A673 (cell line): ENCODE results near the gene DHRS11. TPM values are rescaled to one million over a fixed set of nuclear protein-coding genes. Genes with fewer than 3 reads are reported as not detected.

Experiments
- Bru-seq: library from RNA; stranded (reverse); fragments of 400-500 nt; gene quantifications from one replicate; lab custom pipeline; 2021; lab: Mats Ljungman, UMichigan
- BruChase-seq, 2 experiments: library from RNA; stranded (reverse); fragments of 400-500 nt; gene quantifications; one replicate each; lab custom pipeline; 2021; lab: Mats Ljungman, UMichigan
- BruUV-seq: library from RNA; stranded (reverse); fragments of 400-500 nt; replicated peaks from 2 replicates; lab custom pipeline; 2021; lab: Mats Ljungman, UMichigan
- CTCF ChIA-PET: fragments of 300-600 bp; sonication (Branson Sonifier 250); formaldehyde crosslinking; loops from one replicate; lab custom pipeline; 2022; ENCODE audit warnings: antibody characterized with exemption; lab: Charles Lee
- POLR2A ChIA-PET: fragments of 300-600 bp; sonication (Branson Sonifier 250); formaldehyde crosslinking; loops from one replicate; lab custom pipeline; 2022; ENCODE audit warnings: antibody characterized with exemption; ENCODE audit not compliant: low non-redundant PET; lab: Charles Lee
- DNase-seq: peaks from one replicate; pipeline ENCODE4 v3.0.0-alpha.2; 2015; ENCODE audit warnings: low spot score
- H3K27ac ChIP-seq: fragments of 200-600 bp; sonication (generic); 2 replicates; pipeline ENCODE4 v1.5.1; 2016; ENCODE audit warnings: mixed run types, low read depth, mild to moderate bottlenecking, mixed read lengths, antibody characterized with exemption, low read length; ENCODE audit not compliant: poor library complexity, severe bottlenecking
- H3K27me3 ChIP-seq: fragments of 200-600 bp; sonication (generic); replicated peaks from 2 replicates; pipeline ENCODE4 v1.6.1; 2017; ENCODE audit warnings: mixed run types, low read depth, mild to moderate bottlenecking, mixed read lengths, antibody characterized with exemption, low read length; ENCODE audit not compliant: insufficient read depth, poor library complexity
- H3K36me3 ChIP-seq: fragments of 200-600 bp; sonication (generic); 2 replicates; pipeline ENCODE4 v1.6.1; 2016; ENCODE audit warnings: mixed run types, mild to moderate bottlenecking, mixed read lengths, antibody characterized with exemption, low read length; ENCODE audit not compliant: insufficient read depth, poor library complexity, severe bottlenecking
- H3K4me1 ChIP-seq: fragments of 200-600 bp; sonication (generic); 2 replicates; pipeline ENCODE4 v1.6.1; 2017; ENCODE audit warnings: mixed run types, mild to moderate bottlenecking, mixed read lengths, antibody characterized with exemption, low read length; ENCODE audit not compliant: insufficient read depth, poor library complexity, severe bottlenecking
- H3K4me3 ChIP-seq: fragments of 200-600 bp; sonication (generic); 2 replicates; pipeline ENCODE4 v1.5.1; 2016; ENCODE audit warnings: low read depth, mixed run types, mild to moderate bottlenecking, mixed read lengths, low read length; ENCODE audit not compliant: poor library complexity, severe bottlenecking
- H3K9me3 ChIP-seq: fragments of 200-600 bp; sonication (generic); 2 replicates; pipeline ENCODE4 v1.6.1; 2016; ENCODE audit warnings: mixed run types, low read depth, mild to moderate bottlenecking, mixed read lengths, antibody characterized with exemption, low read length; ENCODE audit not compliant: poor library complexity, severe bottlenecking
- CTCF ChIP-seq: fragments of 300-800, 200-600 bp; sonication (generic); conservative IDR thresholded peaks from 2 replicates; pipeline ENCODE4 v1.5.1; 2017; ENCODE audit warnings: low read depth, mild to moderate bottlenecking, antibody characterized with exemption, low read length, moderate library complexity, mixed read lengths
- EZH2 ChIP-seq: fragments of 200-600 bp; sonication (generic); IDR thresholded peaks from 2 replicates; pipeline ENCODE4 v1.6.1; 2017; ENCODE audit warnings: borderline replicate concordance, low read depth, mild to moderate bottlenecking, mixed read lengths, antibody characterized with exemption, low read length; ENCODE audit not compliant: poor library complexity, severe bottlenecking
- intact Hi-C: fragments of 100-400 bp; cut with micrococcal nuclease; formaldehyde crosslinking; loops from one replicate; pipeline ENCODE4 v1.10.0; 2022; ENCODE audit not compliant: unreplicated experiment
- long read RNA-seq: library from polyadenylated mRNA; stranded (forward); transcript quantifications from one replicate; pipeline ENCODE4 v2.0.0, GENCODE V29; 2022
- total RNA-seq: library from RNA; stranded (reverse); gene quantifications from 2 replicates; pipeline ENCODE4 v1.2.3, GENCODE V29; 2021

Gene DHRS11, protein sequence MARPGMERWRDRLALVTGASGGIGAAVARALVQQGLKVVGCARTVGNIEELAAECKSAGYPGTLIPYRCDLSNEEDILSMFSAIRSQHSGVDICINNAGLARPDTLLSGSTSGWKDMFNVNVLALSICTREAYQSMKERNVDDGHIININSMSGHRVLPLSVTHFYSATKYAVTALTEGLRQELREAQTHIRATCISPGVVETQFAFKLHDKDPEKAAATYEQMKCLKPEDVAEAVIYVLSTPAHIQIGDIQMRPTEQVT
- 5.3 and 8.1 TPM in 2 replicates for total RNA-seq
- Bru-seq, nascent RNA = percentile 50 among the genes with signal in this experiment
- BruChase-seq, experiment 1, labeled RNA remaining after a 2-hour chase = percentile 64 among the genes with signal in this experiment
- percentile 63 among the genes with signal in this experiment for BruChase-seq, experiment 2, labeled RNA remaining after a 6-hour chase
- long read RNA-seq, full-length matches to known transcripts = 6 of 15 reads
- long read RNA-seq, partial matches to known transcripts = 1 of 15 reads
- long read RNA-seq, other reads (novel, unspliced or antisense) = 8 of 15 reads

DNA sequence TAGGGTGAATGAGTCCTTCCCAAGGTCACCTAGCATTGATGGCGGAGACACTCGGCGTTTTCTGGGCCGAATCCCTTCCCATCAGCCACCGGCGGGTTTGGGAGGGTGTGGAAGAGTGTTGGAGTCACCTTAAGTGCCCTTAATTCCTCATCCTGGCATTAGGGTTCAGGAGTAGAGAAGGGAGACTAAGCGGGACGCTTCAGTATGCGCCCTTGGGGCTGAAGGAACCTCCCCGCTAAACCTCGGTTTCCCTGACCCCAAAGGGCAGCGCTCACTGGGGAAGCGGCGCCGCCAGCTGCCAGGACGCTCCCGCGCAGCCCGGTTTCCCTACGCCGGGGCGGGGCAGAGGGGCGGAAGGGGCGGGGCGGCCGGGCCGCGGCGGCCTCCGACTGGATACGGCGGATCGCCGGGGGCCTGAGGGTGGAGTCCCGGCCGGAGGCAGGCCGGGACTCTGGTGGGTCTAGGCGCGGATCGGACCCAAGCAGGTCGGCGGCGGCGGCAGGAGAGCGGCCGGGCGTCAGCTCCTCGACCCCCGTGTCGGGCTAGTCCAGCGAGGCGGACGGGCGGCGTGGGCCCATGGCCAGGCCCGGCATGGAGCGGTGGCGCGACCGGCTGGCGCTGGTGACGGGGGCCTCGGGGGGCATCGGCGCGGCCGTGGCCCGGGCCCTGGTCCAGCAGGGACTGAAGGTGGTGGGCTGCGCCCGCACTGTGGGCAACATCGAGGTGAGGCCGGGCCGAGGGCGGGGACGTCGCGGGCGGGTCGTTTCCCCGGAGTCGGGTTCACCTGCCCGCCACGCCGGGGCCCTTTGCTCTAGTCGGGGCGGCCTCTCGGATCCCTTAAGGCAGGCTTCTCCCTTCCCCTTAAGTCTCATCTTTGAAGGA is at the start of gene DHRS11:
Gene DHRS11, plus strand, starts transcription at position 446 of the 882 bp plus-strand sequence. Its CDS starts 131 bp downstream, at position 577.
- Histone ChIP-seq H3K27me3 (no peaks in the 10 kb centered on the region), H3K4me3 (peak within 1 kb of the TSS; percentile 69), H3K4me1 (no peaks in the 10 kb centered on the region), H3K9me3 (no peaks in the 10 kb centered on the region), H3K36me3 (peaks cover 4% of the 10 kb centered on the region), H3K27ac (peak within 1 kb of the TSS; percentile 54)
- DNase-seq = peak; percentile 61
- BruUV-seq = no TSS peak
- ChIA-PET CTCF (no interaction called here), POLR2A (no interaction called here)
- no peak for TF ChIP-seq CTCF
- no peak for TF ChIP-seq EZH2
- intact Hi-C loops = no loop called here

GRCh38 chr17:36542755-36543154 is 48.9 kb upstream of the DHRS11 start:
- BruUV-seq = no TSS peak
- intact Hi-C loops = no loop called here

More at GRCh38 chr17:36542755-36543154, 48.9 kb upstream of the DHRS11 start:
- no peaks in the 10 kb centered on the region for H3K36me3 ChIP-seq
- no peaks in the 10 kb centered on the region for H3K9me3 ChIP-seq
- TF ChIP-seq CTCF (no peak), EZH2 (no peak)
- H3K4me3 ChIP-seq = no peak overlapping the region
- H3K27me3 ChIP-seq = no peaks in the 10 kb centered on the region
- no peak overlapping the region for H3K27ac ChIP-seq
- POLR2A ChIA-PET = no interaction called here
- DNase-seq = no peak
- peaks cover 5% of the 10 kb centered on the region for H3K4me1 ChIP-seq
- CTCF ChIA-PET = no interaction called here
